Stimulated activated CD8-positive, alpha-beta memory T cell treated with anti-CD3 and anti-CD28 coated beads, Interleukin-4, amount 100 ng/mL, for 24 hours (primary cell): ENCODE results near the gene FHOD1.
A peak's percentile ranks its signal among the peaks of the same experiment; 100 is the strongest.

Experiments
- DNase-seq: peaks from one replicate; pipeline ENCODE4 v3.0.0-alpha.2; 2020; ENCODE audit warnings: low read depth

The FHOD1 gene

DNA sequence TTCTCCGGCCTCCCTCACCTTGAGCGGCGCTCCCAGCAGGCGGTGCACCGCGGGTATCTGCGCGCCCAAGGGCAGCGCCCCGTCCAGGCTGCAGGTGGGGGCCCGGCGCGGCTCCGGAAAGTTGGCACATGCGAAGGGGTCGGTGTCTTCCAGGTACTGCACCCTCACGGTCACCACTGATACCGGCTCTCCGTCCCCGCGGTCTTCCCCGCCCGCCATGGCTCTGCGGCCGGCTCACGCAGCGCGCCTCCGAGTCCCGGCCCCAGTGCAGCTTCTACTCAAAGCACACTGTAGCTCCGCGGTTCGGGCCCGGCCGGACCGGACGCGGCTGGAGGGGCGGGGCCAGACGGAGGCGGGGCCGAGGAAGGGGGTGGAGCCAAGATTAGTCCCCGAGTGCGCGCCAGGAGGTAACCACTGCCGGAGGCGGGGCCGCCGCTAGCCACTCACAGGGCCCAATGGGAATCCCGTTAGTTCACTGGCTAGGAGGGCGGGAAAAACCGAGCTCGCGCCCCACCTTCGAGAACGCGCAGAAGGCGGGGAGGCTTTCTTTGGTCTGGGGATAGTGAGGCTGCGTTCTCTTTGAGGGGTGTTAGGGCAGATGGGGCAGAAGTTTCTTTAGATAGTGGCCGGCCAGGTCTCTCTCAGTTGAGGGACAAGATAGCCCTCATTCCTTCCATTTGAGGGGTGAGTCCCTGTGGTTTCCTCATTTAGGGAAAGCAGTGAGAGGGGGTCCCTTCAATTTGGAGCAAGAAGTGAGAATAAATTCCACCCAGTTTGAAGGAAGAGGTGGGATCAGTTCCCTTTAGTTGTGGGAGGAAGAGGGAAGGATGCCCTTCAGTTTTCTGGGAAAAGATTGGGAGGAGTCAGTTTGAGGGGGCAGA is at the start of gene FHOD1:
Gene FHOD1 (minus strand): TSS at position 290 of the 881 bp plus-strand sequence. CDS start 71 bp downstream, at position 219.
- DNase-seq, result peak; percentile 96

- no peak for DNase-seq
Observed at GRCh38 chr16:67296420-67296819, 49.1 kb upstream of the FHOD1 start.

DNA sequence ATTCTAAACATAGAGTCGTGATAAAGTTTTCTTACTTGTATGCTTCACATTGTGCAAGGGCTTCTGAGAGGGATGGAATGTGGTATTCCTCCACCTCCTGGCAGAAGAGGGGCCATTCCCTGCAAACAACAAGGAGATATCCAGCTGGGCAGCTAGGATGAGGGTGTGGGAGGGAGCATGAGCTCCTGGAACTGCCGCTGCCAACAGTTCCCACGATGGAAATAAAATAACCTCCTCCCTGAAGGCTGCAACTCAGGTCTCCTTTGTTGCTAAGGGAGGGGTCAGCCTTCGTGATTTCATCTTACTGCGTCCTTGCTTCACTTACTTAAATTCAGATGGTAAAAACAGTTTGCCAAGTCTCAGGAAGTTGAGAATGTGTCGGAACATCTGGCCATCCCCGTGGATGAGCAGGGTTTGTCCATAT is 47.7 kb upstream of the FHOD1 start:
- no peak for DNase-seq

DNA sequence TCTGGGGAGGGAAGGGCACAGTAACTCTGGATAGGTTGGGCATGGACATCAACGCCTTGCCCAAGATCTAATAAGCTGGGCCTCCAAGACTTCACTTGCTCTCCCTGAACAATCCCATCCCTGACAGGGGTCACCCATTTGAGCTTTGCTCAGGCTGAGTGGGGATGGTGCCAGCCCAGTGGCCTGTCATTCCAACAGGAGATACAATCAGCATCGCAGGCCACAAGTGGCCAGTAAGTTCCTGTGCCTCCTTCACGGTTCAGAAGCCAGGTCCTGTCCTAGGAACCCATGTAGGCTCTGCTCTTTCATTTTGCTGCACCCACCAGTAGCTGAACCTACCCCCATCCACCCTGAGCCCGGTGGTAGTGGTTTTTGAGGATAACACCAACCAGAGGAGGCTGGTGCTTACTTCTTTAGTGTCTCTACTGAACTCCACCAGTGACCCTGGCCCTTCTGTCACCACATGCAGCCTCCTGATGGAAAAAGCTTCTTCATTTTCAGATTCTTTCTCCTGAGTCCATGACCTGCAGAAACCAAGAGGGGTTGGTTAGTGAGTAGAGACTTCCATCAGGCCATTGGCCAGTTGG is 47.0 kb upstream of the FHOD1 start:
- DNase-seq, result no peak

- DNase-seq, result no peak
Observed at GRCh38 chr16:67291461-67291860, 44.2 kb upstream of the FHOD1 start.

DNA sequence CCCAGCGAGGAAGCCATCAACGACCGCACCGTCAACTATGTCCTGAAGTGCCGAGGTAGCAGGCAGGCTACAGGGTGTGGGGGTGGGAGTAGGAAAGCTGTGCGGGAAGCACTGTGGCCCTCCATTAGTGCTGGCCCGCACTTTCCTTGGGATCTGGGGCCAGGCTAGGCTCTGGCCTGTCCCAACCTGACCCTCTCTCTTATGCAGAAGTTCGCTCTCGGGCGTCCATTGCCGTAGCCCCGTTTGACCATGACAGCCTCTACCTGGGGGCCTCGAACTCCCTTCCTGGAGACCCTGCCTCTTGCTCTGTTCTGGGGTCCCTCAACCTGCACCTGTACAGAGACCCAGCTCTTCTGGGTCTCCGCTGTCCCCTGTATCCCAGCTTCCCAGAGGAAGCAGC is 40.7 kb upstream of the FHOD1 start:
- no peak for DNase-seq

DNA sequence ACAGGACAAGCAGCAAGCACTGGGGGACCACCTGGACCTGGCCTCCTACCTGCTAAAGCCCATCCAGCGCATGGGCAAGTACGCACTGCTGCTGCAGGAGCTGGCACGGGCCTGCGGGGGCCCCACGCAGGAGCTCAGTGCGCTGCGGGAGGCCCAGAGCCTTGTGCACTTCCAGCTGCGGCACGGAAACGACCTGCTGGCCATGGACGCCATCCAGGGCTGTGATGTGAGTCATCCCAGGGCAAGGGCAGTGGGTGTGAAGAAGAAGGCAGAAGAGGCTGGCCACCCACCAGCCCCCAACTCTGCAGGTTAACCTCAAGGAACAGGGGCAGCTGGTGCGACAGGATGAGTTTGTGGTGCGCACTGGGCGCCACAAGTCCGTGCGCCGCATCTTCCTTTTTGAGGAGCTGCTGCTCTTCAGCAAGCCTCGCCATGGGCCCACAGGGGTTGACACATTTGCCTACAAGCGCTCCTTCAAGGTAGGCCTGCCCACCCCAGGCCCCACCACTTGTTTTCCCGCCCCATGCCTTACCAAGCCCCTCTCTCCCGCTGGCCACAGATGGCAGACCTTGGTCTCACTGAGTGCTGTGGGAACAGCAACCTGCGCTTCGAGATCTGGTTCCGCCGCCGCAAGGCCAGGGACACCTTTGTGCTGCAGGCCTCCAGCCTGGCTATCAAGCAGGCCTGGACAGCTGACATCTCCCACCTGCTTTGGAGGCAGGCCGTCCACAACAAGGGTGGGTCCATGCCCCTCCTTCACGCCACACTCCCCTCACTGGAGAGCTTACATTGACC is 39.4 kb upstream of the FHOD1 start:
- DNase-seq, result no peak

DNA sequence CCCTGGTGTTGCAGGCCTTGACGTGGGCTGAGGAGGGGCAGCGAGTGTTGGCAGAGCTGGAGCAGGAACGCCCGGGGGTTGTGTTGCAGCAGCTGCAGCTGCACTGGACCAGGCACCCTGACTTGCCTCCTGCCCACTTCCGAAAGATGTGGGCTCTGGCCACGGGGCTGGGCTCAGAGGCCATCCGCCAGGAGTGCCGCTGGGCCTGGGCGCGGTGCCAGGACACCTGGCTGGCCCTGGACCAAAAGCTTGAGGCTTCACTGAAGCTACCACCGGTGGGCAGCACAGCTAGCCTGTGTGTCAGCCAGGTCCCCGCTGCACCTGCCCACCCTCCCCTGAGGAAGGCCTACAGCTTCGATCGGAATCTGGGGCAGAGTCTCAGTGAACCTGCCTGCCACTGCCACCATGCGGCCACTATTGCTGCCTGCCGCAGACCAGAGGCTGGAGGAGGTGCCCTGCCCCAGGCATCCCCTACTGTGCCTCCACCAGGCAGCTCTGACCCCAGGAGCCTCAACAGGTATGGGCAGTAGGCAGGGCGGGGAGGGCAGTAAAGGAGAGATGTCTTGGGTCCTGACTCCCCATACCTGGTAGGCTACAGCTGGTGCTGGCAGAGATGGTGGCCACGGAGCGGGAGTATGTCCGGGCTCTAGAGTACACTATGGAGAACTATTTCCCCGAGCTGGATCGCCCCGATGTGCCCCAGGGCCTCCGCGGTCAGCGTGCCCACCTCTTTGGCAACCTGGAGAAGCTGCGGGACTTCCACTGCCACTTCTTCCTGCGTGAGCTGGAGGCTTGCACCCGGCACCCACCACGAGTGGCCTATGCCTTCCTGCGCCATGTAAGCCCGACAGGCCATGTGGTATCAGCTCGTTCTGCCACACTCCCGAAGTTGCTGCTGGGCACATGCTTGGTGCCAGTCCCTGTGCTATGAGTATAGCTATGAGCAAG is 37.7 kb upstream of the FHOD1 start:
- no peak for DNase-seq

- no peak for DNase-seq
Observed at GRCh38 chr16:67283826-67284555, 36.7 kb upstream of the FHOD1 start.

DNA sequence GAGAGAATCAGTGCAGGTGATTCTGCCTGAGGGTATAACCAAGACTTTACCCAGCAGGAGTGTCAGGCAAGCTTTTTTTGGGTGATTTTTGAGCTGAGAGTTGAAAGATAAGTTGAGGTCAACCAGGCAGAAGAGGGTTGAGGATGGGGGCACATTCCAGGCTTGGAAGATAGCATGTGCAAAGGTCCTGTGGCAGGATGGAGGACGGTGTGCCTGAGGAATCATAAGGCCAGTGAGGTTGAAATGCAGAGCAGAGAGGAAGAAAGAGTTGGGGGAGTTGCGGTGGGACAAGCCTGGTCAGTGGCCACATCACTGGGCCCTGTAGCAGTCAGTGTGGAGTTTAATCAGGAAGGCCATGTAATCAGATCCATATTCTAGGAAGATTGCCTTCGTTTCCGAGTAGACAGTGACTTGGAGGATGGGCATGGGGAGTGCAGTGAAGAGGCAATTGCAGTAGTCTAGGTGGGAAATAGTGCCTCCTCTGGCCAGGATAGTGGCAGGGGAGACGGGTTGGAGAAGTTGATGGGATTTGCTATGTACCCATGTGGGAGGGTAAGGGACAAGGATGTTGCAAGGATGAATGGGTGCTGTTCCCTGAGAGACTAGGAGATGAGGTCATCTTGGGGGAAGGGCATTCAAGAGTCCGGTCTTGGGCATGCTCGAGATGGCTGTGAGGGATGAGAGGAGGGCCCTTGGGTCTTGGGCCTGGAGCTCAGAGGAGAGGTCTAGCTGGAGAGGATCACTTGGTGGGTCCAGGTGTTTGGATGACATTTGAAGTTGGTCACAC is 36.0 kb upstream of the FHOD1 start:
- DNase-seq, result no peak

DNA sequence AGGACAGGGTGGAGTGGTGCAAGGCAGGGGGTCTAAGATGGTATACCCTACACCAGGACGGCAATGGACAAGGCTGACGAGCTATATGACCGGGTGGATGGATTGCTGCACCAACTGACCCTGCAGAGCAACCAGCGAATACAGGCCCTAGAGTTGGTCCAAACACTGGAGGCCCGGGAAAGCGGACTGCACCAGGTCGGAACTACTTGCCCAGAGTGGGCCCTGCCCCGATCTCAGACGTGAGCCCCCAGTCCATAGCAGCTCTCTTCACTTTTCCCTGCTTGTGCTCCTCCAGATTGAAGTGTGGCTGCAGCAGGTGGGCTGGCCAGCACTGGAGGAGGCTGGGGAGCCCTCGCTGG is 35.1 kb upstream of the FHOD1 start:
- no peak for DNase-seq

DNA sequence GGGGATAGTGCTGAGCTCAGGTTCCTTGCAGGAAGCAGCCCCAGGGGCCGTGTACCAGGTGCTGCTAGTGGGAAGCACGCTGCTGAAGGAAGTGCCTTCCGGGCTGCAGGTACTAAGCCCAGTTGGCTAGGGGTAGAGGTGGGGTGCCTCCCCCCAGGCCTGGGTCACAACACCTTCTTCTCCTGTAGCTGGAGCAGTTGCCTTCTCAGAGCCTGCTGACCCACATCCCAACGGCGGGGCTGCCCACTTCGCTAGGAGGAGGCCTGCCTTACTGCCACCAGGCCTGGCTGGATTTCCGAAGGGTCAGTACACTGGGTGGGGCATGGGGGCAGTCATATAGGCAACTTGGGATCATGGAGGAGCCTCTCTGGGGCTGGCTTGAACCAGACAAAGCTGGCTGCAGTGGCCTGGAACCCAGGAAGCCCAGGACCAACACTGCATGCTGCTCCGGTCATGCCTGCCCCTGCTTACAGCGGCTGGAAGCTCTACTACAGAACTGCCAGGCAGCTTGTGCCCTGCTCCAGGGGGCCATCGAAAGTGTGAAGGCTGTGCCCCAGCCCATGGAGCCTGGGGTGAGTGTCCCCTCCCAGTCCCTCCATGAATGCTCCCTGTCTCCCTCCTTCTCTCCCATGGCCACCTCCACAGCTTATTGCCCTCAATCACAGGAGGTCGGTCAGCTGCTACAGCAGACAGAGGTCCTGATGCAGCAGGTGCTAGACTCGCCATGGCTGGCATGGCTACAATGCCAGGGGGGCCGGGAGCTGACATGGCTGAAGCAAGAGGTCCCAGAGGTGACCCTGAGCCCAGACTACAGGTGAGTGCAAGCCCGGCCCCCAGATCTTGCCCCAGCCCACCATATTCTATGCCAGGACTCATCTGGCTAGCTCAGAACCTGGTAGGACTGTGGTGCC is 34.5 kb upstream of the FHOD1 start:
- DNase-seq, result no peak

DNA sequence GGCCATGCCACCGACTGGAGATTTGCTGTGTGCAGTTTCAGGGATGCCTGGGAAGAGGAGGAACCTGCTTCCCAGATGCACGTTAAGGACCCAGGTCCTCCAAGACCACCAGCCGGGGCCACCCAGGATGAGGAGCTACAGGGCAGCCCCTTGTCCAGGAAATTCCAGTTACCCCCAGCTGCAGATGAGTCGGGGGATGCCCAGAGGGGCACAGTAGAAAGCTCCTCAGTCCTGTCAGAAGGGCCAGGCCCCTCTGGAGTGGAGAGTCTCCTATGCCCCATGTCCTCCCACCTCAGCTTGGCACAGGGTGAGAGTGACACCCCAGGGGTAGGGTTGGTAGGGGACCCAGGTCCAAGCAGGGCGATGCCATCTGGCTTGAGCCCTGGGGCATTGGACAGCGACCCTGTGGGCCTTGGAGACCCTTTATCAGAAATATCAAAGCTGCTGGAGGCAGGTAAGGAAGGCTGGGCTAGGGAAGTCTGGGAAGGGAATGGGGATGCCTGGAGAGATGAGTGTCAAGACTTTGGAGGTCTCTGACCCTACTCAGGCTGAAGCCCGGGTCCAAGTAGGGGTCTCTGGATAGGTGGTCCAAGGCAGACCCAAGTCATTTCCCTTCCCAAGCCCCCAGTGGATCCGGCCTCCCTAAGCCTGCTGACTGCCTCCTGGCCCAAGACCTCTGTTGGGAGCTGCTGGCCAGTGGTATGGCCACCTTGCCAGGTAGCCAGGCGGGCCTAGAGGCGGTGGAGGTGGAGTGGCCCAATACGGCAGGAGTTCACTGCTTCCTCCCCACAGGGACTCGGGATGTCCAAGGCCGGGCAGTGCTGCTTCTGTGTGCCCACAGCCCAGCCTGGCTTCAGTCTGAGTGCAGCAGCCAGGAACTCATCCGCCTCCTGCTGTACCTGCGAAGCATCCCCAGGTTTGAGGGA is 33.1 kb upstream of the FHOD1 start:
- no peak for DNase-seq

DNA sequence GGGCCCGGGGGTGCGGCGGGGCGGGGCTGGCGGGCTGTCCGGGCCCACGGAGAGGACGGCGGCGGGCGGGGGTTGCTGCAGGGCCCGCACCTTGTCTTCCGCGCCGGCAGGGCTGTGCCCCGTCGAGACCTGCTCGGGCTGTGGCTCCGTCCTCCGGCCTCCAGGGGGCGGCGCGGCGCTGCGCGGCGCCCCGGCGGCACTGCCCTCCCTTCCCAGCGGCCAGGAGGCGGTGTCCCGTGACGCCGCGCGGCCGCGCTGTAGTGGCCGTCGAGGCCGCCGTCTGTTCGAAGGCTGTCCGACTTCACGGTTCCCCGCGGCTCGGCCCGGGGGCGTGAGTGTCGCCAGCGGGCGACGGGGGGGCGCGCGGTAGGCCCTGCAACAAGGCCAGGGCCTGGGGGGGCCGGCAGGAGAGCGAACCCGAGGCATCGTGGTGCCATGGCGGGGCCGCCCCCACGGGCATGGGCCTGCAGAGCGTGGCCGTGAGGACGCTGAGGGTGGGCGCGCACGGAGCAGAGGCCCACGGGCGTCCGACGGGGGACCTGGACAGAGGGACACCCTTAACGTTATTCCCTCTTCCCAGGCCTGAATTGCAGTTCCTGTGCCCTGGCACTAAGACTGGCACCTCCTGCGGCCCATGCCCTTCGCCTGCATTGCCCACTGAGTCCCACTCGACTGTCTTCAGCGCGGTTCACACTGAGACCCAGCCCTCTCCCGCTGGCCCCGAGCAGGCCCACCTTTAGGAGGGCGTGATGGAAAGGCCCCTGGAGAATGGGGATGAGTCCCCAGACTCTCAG is 32.2 kb upstream of the FHOD1 start, which contains the start of gene PLEKHG4:
Gene PLEKHG4 (plus strand): TSS at position 237 of the 794 bp plus-strand sequence. CDS start 513 bp downstream, at position 750.
- DNase-seq, result peak; percentile 69

DNA sequence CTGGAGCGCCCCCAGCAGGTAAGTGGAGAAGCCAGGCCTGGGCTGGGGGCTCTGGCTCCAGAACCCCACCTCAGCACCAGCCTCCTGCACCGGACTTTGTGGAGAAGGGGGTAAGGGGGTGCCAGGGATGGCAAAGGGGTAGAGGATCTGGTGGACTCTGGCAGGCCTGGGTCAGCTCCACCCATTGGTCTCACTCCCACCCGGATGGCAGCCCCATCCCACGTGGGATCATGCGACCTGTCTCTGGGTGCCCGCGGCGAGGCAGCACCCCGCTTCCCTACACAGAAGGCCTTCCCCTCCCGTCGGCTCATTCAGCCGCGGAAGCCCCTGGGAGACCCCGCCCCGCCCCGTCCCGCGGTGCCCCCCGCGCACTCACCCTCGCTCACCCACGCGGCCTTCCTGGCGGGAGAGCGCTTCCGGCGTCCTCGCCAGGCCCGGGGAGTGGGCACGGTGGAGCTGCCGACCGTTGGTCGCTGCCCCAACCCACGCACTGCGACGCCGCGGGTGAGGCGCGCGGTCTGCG is 31.6 kb upstream of the FHOD1 start:
- DNase-seq, result no peak

DNA sequence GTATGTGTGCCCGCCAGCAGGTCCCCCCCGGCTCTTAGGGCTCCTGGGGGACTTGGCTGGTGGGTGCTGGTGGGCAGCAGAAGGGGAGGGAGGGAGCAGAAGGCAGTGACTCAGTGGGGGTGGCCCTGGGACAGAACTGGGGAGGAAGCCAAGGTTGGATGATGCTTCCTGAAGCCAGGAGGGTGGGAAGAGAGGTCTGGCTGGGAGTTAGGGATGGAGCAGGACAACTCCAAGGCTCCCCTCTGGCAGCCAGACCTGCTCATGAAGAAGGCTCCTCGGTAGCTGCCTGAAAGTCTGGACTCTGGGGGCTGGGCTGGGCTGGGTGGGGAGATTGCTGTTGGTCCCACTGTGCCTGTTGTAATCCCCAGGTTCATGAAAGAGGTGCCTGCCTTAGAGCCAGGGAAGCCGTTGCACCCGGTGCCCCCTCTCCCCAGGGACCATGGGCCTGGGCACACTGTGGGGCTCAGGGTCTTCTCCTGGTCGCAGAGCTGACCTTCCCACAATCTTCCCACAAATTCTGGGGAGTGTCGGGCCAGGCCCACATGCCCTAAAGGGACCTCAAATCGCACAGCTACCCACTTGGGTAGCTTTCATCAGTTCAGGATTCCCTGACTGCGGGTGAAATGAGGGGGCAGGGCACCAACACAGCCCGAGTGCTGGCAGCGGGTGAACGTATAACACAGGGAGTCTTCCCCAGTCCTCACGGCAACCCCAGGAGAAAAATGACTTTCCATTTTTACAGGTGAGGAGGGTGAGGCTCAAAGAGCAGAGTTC is 30.9 kb upstream of the FHOD1 start:
- DNase-seq, result no peak
